B cell (primary cell): Measurements from ENCODE around the gene FOXM1.

Experiments used
- EZH2 ChIP-seq: IDR thresholded peaks from 2 replicates; pipeline ENCODE4 v1.6.1; 2012; ENCODE audit warnings: borderline replicate concordance, low read depth, mild to moderate bottlenecking, moderate library complexity, low read length; ENCODE audit not compliant: insufficient read depth, poor library complexity, severe bottlenecking
- TF ChIP-seq, protein P1 (sequence below): fragments of 200-600 bp; IDR thresholded peaks from one replicate; pipeline ENCODE4 v1.8.0; 2022; ENCODE audit warnings: antibody characterized with exemption, mild to moderate bottlenecking

DNA sequence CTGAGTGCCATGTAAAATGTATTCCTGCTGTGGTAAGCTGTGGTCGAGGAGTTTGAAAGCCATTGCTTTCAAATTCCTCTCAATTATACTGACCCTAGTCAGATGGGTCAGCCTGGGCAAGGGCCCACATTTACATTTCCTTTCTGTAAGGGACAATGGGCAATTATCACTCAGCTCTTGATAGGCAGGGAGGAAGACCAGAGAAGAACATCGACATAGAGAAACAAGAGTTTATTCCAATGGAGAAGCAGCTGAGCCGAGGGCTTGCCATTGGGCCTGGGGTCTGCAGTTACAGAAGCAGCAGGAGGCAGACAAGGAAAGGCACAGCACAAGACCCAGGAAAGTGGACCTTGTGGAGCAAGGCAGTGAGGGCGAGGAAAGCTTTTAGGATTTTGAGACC, 51.8 kb downstream of the FOXM1 start:
- TF ChIP-seq, protein P1, sequence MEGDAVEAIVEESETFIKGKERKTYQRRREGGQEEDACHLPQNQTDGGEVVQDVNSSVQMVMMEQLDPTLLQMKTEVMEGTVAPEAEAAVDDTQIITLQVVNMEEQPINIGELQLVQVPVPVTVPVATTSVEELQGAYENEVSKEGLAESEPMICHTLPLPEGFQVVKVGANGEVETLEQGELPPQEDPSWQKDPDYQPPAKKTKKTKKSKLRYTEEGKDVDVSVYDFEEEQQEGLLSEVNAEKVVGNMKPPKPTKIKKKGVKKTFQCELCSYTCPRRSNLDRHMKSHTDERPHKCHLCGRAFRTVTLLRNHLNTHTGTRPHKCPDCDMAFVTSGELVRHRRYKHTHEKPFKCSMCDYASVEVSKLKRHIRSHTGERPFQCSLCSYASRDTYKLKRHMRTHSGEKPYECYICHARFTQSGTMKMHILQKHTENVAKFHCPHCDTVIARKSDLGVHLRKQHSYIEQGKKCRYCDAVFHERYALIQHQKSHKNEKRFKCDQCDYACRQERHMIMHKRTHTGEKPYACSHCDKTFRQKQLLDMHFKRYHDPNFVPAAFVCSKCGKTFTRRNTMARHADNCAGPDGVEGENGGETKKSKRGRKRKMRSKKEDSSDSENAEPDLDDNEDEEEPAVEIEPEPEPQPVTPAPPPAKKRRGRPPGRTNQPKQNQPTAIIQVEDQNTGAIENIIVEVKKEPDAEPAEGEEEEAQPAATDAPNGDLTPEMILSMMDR, result no peak
- no peak for TF ChIP-seq EZH2
